ENCODE results near the gene TUBB.
"Not testable (repeated sequence)": the region's sequence is repeated elsewhere in the genome, so short reads cannot be mapped to it uniquely, and the experiment has no call there.

The TUBB gene

GRCh38 chr6:30719356-30719755 is 796 bp upstream of the TUBB start:
- DNase-seq (ENCODE audit: low read depth), result no peak

DNA sequence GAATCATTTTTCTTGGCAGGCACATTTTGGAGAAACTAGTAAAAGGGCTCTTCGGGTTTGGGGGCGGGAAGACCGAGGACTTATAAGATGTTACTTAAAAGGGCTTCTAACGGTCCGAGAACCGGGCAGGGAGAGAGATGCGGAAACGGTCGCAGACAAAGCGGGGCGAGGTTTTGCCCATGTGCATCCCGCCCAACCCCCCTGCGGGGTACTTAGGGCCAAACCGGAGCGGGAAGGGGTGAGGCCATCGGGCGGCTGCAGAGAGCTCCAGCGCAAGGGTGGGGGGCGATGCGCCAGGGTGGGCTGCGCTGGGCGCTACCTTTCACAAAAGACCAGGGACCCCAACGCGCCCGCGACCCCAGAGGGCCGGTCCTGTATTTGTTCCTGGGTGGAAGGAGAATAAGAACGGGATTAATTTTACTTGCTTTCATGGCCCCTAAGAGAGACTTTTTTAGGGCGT is 616 bp downstream of the TUBB start:
- no peak for DNase-seq (ENCODE audit: low read depth)

DNA sequence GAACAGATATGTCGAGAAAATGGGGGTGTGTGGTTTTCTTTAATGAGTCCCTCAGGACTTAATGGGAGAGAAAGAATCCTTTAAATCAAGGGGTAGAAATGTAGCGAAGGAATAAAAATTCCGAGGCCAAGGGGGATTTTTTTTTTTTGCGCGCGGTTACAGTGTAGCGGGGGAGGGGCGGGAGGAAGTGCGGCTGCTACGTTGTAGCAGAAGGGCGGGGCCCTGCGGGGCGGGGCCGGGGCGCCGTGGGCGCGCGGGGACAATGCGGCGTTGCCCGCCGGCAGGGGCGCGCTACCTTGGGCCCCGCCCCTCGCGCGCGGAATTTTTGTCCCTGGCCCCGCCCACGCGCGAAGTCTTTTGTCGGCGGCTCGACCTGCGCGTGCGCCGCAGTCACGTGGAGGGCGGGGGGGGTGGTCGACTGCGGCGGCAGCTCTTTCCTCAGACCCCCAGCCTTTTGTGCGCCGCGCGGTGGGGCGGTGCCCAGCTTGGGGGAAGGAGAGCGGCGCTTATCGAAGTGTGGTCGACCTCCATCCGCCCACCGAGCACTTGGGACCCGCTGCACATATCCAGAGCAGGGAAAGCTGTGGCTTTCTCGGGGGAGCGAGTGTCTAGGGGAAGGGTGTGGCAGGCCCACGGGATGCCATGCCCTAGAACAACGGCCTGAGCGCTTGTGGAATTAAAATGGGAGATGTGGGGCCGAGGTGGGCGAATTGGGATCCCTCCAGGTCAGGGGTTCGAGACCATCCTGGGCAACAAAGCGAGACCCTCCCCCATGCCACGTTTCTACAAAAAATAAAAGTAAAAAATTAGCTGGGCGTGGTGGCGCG is 1.3 kb downstream of the TUBB start:
- DNase-seq (ENCODE audit: low read depth), result peak; percentile 71

GRCh38 chr6:30722025-30722279 is 1.8 kb downstream of the TUBB start:
- not testable (repeated sequence) for DNase-seq (ENCODE audit: low read depth)

GRCh38 chr6:30722280-30723112 is 2.3 kb downstream of the TUBB start:
- no peak for DNase-seq (ENCODE audit: low read depth)

DNA sequence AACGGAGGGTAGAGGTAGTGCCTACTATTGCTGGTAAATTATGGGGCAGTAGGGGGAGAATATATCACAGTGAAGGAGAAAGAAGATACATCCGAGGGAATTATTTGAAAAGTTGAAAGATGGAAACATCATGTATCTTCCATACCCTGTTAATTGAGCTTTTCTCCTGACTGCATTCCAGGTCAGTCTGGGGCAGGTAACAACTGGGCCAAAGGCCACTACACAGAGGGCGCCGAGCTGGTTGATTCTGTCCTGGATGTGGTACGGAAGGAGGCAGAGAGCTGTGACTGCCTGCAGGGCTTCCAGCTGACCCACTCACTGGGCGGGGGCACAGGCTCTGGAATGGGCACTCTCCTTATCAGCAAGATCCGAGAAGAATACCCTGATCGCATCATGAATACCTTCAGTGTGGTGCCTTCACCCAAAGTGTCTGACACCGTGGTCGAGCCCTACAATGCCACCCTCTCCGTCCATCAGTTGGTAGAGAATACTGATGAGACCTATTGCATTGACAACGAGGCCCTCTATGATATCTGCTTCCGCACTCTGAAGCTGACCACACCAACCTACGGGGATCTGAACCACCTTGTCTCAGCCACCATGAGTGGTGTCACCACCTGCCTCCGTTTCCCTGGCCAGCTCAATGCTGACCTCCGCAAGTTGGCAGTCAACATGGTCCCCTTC is 3.1 kb downstream of the TUBB start:
- DNase-seq (ENCODE audit: low read depth), result not testable (repeated sequence)

GRCh38 chr6:30723843-30724741 is 3.9 kb downstream of the TUBB start:
- not testable (repeated sequence) for DNase-seq (ENCODE audit: low read depth)

DNA sequence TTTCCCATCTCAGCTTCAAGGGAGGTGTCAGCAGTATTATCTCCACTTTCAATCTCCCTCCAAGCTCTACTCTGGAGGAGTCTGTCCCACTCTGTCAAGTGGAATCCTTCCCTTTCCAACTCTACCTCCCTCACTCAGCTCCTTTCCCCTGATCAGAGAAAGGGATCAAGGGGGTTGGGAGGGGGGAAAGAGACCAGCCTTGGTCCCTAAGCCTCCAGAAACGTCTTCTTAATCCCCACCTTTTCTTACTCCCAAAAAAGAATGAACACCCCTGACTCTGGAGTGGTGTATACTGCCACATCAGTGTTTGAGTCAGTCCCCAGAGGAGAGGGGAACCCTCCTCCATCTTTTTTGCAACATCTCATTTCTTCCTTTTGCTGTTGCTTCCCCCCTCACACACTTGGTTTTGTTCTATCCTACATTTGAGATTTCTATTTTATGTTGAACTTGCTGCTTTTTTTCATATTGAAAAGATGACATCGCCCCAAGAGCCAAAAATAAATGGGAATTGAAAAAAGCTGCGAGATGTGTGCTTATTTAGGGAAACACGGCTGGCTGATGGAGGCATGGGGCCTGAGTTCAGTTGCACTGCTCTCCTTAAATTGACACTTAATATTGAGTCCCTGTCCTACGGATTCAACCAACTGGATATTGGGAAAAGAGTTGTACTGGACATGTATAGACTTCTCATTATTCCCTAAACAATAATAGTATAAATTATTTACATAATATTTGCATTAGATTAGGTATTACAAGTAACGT is 4.9 kb downstream of the TUBB start:
- DNase-seq (ENCODE audit: low read depth), result no peak

DNA sequence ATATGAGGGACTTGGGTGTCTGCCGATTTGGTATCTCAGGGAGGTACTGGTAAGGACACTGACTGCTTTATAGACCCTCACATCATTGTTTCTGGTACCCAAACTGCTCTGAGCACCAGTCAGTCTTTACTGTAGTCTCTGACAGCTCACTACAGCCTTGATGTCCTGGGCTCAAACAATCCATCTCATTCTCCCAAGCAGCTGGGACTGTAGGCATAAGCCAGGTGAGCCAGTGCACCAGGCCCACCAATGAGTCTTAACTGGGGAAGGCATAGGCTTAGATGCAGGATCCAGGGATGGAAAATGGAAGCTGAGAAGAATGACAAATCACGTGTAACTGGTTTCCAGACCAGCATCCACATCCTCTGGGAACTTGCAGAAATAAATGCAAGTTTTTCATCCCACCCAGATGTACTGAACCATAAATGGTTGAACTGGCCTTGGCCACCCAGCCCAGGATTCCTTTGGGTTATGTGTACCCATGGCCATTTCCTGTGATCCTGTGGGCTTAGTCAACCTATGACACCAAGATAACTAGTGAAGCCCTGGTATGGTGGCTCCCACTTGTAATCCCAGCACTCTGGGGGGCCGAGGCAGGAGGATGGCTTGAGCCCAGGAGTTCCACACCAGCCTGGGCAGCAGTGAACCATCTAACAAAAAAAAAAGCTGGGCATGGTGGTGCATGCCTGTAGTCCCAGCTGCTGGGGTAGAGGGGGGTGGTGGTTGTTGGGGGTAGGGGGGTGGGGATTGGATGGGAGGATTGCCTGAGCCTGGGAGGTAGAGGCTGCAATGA is 5.8 kb downstream of the TUBB start:
- DNase-seq (ENCODE audit: low read depth), result peak; percentile 65

- DNase-seq (ENCODE audit: low read depth), result no peak
Measured at GRCh38 chr6:30726506-30727413, 6.6 kb downstream of the TUBB start.

DNA sequence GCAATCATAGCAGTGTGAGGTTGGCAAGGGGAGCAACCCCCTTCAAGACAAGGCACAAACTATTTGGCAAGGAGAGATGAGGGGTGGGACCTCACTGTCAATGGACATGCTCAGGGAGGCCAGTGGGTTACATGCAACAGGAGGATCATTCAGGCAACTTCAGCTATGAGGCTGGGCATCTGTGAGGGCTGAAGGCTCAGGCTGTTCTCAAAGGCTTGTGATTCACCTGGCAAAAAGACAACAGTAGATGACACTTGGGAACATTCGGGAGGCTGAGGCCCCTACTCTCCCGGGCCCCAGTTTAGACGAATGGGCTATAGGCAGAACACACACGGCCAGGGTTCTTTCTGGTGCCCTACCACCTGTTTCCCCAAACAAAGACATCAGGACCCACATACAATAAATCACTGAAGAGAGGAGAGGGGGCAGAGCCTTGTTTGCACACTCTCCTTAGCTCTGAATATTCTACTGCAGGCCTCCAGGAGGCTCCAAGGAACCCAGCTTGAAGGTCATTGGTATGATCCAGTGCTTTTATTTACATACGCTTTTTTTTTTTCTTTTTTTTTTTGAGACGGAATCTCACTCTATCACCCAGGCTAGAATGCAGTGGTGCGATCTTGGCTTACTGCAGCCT is 7.9 kb downstream of the TUBB start:
- DNase-seq (ENCODE audit: low read depth), result no peak

DNA sequence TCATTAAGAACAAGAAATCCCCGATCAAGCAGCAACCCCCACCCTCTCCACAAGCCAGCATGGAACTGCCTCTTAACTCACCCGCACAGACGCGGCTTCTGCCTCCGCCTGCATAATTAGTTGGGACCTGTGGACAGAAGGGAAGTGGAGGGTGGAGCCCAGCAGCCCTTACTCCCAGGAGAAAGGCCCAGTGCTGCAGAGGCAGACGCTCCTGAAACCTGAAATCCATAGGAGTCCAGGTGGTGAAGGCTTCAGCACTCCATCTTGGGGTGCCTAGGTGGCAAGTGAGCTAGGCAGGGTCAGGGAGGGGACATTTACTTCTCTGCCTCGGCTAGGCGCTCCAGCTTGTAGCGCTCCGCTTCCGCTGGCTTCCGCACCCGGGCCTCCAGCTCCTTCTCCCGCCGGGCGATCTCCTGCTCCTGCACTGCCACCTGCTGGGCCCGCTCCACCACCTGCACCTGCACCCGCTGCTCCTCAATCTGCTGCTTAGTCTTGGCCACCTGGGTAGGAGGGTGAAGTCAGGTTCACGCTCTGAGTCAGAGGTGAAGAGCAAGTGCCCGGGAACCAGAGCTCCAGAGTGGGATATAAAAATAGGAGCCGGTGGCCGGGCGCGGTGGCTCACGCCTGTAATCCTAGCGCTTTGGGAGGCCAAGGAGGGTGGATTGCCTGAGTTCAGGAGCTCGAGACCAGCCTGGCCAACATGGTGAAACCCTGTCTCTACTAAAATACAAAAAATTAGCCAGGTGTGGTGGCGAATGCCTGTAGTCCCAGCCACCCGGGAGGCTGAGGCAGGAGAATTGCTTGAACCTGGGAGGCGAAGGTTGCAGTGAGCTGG is 10.7 kb downstream of the TUBB start:
- no peak for DNase-seq (ENCODE audit: low read depth)

DNA sequence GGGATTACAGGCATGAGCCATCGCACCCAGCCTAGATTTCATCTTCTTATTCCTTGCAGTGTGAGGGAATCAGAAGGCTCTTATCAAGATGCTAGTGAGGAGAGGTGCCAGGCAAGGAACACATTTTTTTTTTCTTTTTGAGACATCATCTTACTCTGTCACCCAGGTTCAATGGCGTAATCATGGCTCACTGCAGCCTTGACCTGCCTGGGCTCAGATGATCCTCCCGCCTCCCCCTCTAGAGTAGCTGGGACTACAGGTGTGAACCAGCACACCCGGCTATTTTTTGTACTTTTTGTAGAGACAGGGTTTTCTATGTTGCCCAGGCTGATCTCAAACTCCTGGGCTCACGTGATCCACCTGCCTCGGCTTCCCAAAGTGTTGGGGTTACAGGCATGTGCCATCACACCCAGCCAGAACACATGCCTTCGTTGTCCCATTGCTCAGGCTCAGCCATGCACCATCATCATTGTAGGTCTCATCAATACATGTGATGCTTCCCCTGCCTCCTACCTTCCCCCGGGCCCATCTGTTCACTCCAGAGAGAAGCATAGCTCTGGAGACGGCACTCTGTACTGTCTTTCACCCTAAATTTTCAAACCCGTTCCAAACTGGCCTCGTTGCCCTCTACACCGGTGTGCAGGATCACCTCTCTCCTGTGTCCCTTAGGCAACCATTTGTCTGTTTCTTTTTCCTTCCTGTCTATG is 12.2 kb downstream of the TUBB start:
- DNase-seq (ENCODE audit: low read depth), result no peak

DNA sequence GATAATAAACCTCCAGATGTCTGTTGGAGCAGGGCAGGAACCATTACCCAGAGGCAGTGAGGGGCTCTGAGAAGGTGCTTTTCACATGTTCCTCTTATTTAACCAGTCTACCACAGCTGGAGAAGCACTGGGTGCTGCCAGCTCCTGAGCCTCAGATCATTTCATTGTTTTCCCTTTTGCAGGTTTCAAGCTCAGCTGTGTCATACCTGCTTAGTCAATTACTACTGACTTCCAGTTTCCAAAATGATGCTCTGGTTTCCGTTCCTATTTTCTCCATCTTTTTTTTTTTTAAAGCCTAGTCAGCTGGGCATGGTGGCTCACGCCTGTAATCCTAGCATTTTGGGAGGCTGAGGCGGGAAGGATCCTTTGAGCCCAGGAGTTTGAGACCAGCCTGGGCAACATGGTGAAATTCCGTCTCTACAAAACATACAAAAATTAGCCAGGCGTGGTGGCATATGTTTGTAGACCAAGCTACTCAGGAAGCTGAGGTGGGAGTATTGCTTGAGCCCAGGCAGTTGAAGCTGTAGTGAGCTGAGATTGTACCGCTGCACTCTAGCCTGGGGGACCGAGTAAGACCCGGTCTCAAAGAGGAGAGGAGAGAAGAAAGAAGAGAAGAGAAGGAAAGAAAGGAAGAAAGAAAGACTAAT is 15.6 kb downstream of the TUBB start:
- no peak for DNase-seq (ENCODE audit: low read depth)

- no peak for DNase-seq (ENCODE audit: low read depth)
Measured at GRCh38 chr6:30738532-30738931, 18.4 kb downstream of the TUBB start.

GRCh38 chr6:30740540-30740870 is 20.4 kb downstream of the TUBB start:
- no peak for DNase-seq (ENCODE audit: low read depth)
